Urinary bladder (tissue), 4 donors: ENCODE results near the gene CACNG8. TPM values are rescaled to one million over a fixed set of nuclear protein-coding genes. Genes with fewer than 3 reads are reported as not detected.

Experiments
- DNase-seq: peaks from one replicate; pipeline ENCODE4 v3.0.0-alpha.2; 2015; ENCODE audit errors: extremely low spot score
- H3K27ac ChIP-seq: one replicate; pipeline ENCODE4 v1.5.1; 2013; ENCODE audit warnings: low read depth, mild to moderate bottlenecking, moderate library complexity
- H3K36me3 ChIP-seq: one replicate; pipeline ENCODE4 v1.6.1; 2013; ENCODE audit warnings: mild to moderate bottlenecking, moderate library complexity; ENCODE audit not compliant: insufficient read depth
- H3K4me1 ChIP-seq: one replicate; pipeline ENCODE4 v1.6.1; 2013; ENCODE audit warnings: mild to moderate bottlenecking, moderate library complexity; ENCODE audit not compliant: insufficient read depth
- H3K4me3 ChIP-seq: one replicate; pipeline ENCODE4 v1.5.1; 2013; ENCODE audit warnings: low read depth, low read length
- WGBS: extraction: QIAGEN DNeasy Blood & Tissue Kit; methylation state at CpG from one replicate; pipeline ENCODE4 v1.1.7; 2013; 5-methylcytosine and 5-hydroxymethylcytosine counted together
- polyA plus RNA-seq: library from polyadenylated mRNA; stranded (reverse); fragments of 200-250 nt; gene quantifications from one replicate; pipeline ENCODE4 v1.2.3, GENCODE V29; 2013
- total RNA-seq: library from RNA; depleted of rRNA; stranded (reverse); fragments of >200 nt; gene quantifications from one replicate; pipeline ENCODE4 v1.2.3, GENCODE V29; 2014
- donor health status: healthy with polysubstance abuse.
- donor health status: healthy.

CACNG8 gene
- total and polyA plus RNA-seq, 2 donors = 0.08 to 0.11 TPM

DNA sequence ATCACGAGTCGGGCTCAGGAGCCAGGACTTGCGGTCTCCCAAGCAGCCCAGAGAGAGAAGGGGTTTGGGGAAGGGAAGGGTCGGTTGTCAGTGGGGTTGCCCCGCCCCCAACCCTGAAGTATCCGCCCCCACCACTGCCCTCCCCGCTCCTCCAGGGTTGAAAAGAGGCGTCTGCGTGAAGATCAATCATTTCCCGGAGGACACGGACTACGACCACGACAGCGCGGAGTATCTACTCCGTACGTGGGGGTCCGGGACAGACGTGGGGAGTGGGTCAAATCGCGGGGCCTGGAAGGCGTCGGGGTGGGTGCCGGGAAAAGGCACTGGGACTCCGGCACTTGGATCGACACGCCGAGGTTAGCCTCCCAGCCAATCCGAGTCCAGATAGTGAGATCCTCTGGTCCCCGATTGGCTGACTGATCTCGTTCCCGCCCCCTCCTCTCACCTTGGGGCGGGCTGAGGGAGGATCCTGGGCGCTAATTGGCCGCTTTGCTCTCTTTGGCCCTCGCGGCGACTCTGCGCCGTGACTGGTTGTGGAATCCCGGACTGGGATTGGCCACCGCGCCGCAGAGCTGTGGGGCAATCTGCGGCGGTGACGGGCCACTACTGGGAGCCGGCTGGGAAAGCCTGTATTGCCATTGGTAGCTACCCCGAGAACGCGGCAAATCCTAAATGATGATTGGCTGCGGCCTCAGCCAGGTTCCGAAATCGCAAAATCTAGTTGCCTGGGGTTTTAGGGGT lies 15.4 kb downstream of the CACNG8 start:
- H3K36me3 ChIP-seq = no peaks in the 10 kb centered on the region
- peak overlapping the region; percentile 6 for H3K4me3 ChIP-seq
- WGBS = 2% methylated on average over 54 of the region's 54 CpGs
- no peak overlapping the region for H3K27ac ChIP-seq
- no peaks in the 10 kb centered on the region for H3K4me1 ChIP-seq
- DNase-seq = peak; percentile 35

DNA sequence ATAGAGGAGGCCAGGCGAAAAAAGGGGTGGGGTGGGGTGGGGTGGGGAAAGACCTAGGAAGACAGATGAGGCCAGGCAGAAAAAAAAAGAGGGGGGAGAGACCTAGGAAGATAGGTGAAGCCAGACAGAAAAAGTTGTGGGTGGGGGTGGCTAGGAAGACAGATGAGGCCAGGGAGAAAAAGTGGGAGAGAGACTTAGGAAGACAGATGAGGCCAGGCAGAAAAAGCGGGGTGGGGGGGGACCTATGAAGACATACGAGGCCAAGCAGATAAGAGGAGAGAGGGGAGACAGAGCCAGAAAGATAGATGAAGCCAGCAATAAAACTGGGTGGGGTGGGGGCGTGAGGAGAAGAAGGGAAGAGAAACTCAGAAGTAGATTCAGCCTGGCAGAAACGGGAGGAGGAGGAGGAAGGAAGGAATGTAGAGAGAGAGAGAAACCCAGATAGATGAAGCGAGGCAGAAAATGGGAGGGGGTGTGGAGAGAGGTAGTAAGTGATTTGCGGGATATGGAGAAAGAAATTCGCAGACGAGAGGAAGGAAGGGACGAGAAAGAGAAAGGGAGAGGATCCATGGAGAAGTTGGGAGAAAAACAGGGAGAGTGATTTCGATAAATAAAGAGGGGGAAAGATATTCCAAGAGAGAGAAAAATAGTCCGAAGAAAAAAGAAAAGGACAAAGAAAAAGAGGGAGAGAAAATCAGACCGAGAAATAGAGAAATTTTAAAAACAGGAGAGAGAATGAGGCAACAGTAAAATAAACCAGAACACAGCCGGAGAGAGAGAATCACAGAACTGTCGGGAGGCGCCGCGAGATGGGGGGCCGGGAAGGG lies 16.5 kb downstream of the CACNG8 start:
- no peak for DNase-seq
- Histone ChIP-seq H3K4me1 (no peaks in the 10 kb centered on the region), H3K4me3 (no peak overlapping the region), H3K27ac (no peak overlapping the region), H3K36me3 (no peaks in the 10 kb centered on the region)
- 2% methylated on average over 19 of the region's 19 CpGs for WGBS

DNA sequence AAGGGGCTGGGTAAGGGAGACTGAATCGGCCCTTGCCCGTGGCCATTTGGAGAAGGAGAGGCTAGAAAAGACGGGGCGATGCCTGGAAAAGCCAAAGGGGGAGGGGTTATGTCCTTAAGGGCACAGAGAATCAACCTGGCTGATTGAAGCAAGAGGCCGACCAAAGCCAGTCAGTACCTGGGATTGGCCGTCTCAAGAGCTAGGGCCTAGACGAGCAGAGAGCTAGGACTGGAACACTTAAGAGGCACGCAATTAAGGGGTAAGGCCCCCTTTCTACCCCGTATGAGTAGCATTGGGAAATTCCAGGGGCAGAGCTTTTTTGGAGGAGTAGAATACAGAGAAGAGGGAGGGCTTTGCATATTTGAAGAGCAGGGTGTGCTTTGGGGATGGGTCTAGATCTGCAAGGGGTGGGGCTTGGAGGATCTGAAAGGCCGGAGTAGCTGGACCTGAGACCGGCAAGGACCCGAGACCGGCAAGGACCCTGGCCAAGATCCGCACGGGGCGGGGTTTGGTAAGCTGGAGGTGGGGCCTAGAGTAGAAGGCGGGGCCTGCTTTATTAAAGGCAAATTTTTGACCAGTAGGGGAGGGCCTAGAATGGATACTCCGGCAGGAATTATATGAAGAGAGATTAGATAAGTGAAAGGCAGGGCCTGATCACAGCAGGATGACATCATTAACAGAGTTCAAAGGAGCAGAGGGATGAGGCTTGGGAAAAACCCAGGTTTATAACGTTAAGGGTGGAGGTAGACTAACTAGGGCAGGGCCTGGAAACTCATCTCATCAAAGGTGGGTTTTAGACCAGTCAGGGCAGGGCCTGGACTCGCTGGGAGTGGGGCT lies 18.0 kb downstream of the CACNG8 start:
- Histone ChIP-seq H3K27ac (no peak overlapping the region), H3K36me3 (no peaks in the 10 kb centered on the region), H3K4me3 (no peak overlapping the region), H3K4me1 (no peaks in the 10 kb centered on the region)
- 26% methylated on average over 20 of the region's 20 CpGs for WGBS
- DNase-seq = no peak

DNA sequence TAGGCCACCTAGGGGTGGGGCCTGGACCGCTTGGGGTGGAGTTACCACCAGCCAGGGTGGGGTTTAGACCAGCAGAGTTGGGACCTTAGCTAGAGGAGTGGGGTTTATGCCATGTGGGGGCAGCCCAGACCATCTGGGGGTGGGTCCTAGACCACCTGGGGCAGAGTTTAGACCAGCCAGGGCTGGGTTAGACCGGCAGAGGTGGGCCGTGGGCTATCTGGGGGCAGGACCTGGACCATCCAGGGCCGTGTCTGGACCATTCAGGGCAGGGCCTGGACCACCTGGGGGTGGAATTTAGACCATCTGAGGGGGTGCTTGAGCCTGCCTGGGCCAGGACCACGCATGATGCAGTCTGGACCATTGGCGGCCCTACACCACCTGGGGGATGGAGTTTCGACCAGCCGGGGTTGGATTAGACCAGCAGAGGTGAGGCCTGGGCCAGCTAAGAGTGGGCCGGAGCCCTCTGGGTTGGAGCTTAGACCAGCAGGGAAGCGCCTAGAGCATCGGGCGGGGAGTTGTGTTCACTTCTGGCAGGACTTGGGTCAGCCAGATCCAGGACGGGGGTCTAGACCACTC lies 18.7 kb downstream of the CACNG8 start:
- Histone ChIP-seq H3K4me3 (no peak overlapping the region), H3K36me3 (no peaks in the 10 kb centered on the region), H3K4me1 (no peaks in the 10 kb centered on the region), H3K27ac (no peak overlapping the region)
- no peak for DNase-seq
- 61% methylated on average over 13 of the region's 13 CpGs for WGBS

DNA sequence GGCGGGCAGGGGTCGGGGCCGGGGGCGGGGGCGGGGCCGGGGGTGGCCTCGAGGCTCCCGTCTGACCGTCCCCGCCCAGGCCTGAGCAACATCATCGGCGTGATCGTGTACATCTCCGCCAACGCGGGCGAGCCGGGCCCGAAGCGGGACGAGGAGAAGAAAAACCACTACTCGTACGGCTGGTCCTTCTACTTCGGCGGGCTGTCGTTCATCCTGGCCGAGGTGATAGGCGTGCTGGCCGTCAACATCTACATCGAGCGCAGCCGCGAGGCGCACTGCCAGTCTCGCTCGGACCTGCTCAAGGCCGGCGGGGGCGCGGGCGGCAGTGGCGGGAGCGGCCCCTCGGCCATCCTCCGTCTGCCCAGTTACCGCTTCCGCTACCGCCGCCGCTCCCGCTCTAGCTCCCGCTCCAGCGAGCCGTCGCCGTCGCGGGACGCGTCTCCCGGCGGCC lies 19.3 kb downstream of the CACNG8 start:
- no peaks in the 10 kb centered on the region for H3K36me3 ChIP-seq
- peak overlapping the region; percentile 38 for H3K4me3 ChIP-seq
- DNase-seq = no peak
- H3K27ac ChIP-seq = no peak overlapping the region
- 3% methylated on average over 62 of the region's 62 CpGs for WGBS
- H3K4me1 ChIP-seq = no peaks in the 10 kb centered on the region

DNA sequence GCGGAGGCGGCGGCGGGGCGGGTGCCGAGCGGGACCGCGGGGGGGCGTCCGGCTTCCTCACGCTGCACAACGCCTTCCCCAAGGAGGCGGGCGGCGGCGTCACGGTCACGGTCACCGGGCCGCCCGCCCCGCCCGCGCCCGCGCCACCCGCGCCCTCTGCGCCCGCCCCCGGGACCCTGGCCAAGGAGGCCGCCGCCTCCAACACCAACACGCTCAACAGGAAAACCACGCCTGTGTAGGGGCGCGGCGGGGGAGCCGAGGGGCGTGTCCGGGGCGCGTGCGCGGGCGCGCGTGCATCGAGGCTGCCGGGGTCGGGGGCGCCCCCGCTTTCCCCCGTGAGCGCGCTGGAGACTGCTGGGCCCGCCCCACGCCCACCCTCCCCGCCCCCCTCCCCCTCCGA lies 19.9 kb downstream of the CACNG8 start:
- H3K27ac ChIP-seq = no peak overlapping the region
- 1% methylated on average over 61 of the region's 61 CpGs for WGBS
- no peaks in the 10 kb centered on the region for H3K4me1 ChIP-seq
- no peak for DNase-seq
- H3K4me3 ChIP-seq = peak overlapping the region; percentile 38
- no peaks in the 10 kb centered on the region for H3K36me3 ChIP-seq

DNA sequence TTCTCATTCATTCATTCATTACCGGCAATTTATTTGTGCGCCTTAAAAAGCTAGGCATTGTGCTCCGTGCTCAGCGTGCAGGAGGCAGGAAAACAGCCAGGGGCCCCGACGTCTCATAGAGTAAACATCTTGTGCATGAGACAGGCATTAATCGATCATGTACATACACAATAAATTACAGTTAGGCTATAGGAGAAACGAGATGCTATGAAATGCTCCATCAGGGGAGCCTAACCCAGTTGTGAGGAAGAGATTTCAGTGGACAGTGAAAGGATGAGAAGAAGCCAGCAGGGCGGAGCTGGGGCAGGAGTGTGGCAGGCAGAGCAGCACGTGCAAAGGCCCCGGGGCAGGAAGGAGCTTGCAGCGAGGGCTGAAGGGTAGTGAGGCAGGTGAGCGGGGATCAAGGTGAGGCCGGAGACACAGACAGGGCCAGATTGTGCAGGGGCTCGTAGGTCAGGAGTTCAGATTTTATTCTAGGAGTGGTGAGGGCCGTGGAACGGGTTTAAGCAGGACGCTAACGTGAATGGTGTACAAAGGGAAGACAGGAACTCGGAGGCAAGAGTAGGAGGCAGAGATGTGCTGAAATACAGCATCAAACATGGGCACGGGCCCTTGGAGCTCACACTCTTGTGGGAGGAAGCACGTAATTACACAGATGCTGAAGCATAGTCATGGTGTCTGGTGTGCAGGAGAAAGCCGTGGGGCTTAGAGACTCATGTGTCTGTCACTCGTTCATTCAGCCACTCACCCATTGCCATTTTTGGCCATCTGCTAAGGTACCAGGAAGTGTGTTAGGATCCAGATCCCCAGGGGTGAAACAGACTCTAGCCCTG lies 20.9 kb downstream of the CACNG8 start:
- no peaks in the 10 kb centered on the region for H3K4me1 ChIP-seq
- WGBS = 82% methylated on average over 24 of the region's 24 CpGs
- no peak overlapping the region for H3K4me3 ChIP-seq
- no peaks in the 10 kb centered on the region for H3K36me3 ChIP-seq
- DNase-seq = no peak
- no peak overlapping the region for H3K27ac ChIP-seq

DNA sequence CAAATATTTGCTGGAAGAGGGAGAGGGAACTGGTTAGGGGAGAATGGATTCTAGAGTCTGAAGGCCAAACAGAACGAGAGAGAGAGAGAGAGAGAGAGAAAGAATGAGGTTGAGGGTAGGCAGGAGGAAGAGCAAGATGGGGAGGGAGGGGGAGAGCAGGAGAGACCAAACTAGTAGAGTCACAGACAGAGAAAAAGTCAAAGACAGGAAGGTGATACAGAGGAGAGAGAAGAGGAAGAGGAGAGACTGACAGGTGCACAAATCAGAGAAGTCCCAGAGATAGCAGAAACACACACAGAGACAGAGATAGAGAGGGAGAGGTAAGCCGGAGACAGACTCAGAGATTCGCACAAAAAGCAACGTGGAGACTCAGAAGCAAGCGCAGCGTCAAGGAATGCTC lies 23.1 kb downstream of the CACNG8 start:
- H3K27ac ChIP-seq = no peak overlapping the region
- 76% methylated on average over 6 of the region's 6 CpGs for WGBS
- DNase-seq = no peak
- no peaks in the 10 kb centered on the region for H3K4me1 ChIP-seq
- no peak overlapping the region for H3K4me3 ChIP-seq
- H3K36me3 ChIP-seq = no peaks in the 10 kb centered on the region

DNA sequence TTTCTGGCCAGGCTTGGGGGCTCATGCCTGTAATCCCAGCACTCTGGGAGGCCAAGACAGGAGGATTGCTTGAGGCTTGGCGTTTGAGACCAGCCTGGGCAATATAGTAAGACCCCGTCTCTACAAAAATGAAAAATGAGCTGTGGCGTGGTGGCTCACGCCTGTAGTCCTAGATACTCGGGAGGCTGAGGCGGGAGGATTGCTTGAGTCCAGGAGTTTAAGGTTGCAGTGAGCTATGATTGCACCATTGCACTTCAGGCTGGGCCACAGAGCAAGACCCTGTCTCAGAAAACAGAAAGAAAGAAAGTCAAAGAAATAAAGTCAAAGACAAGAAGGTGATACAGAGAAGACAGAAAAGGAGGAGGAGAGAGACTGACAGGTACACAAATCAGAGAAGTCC lies 26.2 kb downstream of the CACNG8 start:
- no peaks in the 10 kb centered on the region for H3K36me3 ChIP-seq
- no peak overlapping the region for H3K27ac ChIP-seq
- no peak for DNase-seq
- 88% methylated on average over 6 of the region's 6 CpGs for WGBS
- no peaks in the 10 kb centered on the region for H3K4me1 ChIP-seq
- no peak overlapping the region for H3K4me3 ChIP-seq

DNA sequence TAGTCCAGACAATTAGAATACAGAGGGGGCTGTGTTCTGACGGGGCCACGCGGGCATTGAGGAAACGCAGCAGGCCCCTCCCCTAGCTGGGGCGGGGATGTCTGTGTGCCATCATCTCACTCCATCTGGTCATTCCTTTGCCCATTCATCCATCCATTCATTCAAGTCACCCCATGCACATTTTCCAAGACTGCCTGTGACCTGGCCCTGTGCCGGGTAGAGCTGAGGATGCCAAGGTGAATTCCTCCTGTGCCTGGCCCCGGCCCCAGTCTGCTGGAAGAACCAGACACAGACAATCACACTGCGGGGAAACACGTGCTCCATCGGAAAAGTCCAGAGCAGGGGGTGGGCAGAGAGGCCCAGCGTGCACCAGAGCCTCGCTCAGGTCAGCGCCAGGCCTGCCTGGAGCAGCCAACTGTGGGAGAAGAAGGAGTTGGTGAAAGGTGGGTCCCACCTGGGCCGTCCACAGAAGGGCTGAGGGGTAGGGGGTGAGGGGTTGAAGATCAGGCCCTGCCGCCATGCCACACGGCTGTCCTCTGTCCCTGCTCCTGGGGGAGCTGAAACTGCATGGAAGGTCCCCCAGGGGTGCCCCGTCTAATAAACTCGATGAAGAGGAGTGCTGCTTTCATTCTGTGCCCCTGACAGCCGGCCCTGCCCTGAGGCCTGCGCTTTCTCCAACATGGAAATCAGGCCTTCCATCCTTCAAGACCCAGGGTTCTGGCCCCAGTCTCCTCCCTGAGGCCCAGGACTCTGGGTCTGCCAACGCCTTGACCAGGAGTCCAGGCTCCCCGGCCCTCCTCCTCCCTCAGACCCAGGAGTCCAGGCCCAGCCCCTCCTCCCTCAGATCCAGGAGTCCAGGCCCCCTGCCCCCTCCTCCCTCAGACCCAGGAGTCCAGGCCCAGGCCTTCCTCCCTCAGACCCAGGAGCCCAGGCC lies 27.1 kb downstream of the CACNG8 start:
- no peaks in the 10 kb centered on the region for H3K36me3 ChIP-seq
- 49% methylated on average over 22 of the region's 22 CpGs for WGBS
- H3K4me3 ChIP-seq = no peak overlapping the region
- H3K4me1 ChIP-seq = no peaks in the 10 kb centered on the region
- no peak overlapping the region for H3K27ac ChIP-seq
- no peak for DNase-seq

DNA sequence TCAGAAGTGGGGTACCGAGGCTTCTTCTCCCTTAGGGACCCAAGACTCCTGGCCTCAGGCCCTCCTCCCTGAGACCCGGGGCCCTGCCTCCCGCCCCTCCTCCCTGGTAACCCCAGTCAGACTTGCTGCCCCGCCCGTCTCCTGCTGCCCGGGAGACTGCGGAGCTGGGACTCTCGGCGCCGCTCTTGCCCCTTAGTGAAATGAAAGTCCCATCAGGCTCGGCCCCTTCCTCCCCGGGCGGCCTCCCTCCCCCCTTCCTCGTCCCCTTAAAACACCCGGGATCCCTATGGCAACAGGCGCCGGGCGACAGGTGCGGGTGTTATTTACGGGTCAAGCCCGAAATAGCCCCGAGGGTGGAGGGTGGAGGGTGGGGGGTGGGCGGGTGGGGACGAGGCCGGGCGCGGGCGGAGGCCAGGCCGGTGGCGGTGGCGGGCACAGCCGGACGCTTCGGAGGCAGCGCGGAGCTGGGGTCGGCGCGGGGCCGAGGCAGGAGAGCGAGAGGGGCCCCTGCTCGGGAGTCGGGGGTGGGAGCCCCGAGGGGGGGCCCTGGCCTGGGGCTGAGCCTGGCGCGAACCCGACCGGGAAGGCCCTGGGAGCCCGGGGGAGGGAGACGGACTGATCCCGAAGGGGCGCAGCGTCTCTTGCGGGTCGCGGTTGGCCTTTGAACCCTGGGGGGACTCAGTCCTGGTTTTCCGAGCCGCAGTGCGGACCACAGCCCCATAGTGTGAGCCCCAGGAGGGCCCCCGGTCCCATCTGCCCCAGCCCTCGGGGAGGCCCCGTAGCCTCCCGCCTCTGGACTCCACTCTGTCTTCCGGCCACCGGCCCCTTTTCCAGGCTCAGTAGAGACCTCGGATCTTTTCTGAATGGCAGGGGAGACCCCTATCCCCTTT lies 28.7 kb downstream of the CACNG8 start, which contains the start of gene CACNG6:
Gene CACNG6 (plus strand): TSS at position 414 of the 890 bp plus-strand sequence. CDS start 1,241 bp downstream, outside the sequence.
- H3K4me1 ChIP-seq = no peaks in the 10 kb centered on the region
- no peak within 1 kb of the TSS for H3K27ac ChIP-seq
- peak within 1 kb of the TSS; percentile 27 for H3K4me3 ChIP-seq
- 4% methylated on average over 66 of the region's 66 CpGs for WGBS
- DNase-seq = no peak
- H3K36me3 ChIP-seq = no peaks in the 10 kb centered on the region
